HL-60/S4 (cell line): Measurements from ENCODE around the gene GLB1L3.
"Not testable (repeated sequence)": the region's sequence is repeated elsewhere in the genome, so short reads cannot be mapped to it uniquely, and the experiment has no call there.

Experiments used
- in situ Hi-C: fragments of 300-500 bp; cut with MboI; formaldehyde crosslinking; loops from 2 replicates; pipeline ENCODE4 v1.14.3; 2022; ENCODE audit warnings: low sequenced_read_pairs

Gene GLB1L3

GRCh38 chr11:134341805-134342571 is 65.8 kb downstream of the GLB1L3 start:
- in situ Hi-C loops: no loop called here

DNA sequence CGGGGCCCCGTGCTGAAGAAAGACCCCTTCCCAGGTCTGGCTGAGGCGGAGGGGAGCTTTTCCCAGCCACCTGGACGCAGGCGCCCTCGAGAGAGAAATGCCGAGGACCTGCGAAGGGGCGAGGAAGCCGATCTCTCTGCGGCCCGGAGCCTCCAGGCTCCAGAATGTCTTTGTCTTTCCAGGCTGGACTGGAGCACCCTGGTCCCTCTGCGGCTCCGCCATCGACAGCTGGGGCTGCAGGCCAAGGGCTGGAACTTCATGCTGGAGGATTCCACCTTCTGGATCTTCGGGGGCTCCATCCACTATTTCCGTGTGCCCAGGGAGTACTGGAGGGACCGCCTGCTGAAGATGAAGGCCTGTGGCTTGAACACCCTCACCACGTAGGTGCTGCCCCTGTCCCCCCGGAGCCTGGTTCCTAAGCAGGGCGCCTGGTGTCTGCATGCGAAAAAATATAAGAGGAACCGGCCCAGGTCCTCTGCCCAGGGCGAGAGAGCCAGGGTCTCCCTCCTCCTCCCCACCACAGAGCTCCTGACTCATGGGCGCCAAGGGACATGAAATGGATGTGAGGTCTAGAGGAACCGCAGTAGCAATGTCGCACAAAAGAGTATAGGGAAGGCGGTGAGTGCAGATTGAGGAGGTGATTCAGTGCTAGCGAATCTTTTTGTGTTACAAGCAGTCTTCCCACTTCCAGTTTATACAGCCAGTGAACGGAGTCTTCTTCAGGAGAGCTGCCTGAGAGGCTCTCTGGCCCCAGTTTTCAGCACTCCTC is 66.6 kb downstream of the GLB1L3 start:
- in situ Hi-C loops: no loop called here

- in situ Hi-C loops: no loop called here
Observed at GRCh38 chr11:134343646-134344045, 67.5 kb downstream of the GLB1L3 start.

DNA sequence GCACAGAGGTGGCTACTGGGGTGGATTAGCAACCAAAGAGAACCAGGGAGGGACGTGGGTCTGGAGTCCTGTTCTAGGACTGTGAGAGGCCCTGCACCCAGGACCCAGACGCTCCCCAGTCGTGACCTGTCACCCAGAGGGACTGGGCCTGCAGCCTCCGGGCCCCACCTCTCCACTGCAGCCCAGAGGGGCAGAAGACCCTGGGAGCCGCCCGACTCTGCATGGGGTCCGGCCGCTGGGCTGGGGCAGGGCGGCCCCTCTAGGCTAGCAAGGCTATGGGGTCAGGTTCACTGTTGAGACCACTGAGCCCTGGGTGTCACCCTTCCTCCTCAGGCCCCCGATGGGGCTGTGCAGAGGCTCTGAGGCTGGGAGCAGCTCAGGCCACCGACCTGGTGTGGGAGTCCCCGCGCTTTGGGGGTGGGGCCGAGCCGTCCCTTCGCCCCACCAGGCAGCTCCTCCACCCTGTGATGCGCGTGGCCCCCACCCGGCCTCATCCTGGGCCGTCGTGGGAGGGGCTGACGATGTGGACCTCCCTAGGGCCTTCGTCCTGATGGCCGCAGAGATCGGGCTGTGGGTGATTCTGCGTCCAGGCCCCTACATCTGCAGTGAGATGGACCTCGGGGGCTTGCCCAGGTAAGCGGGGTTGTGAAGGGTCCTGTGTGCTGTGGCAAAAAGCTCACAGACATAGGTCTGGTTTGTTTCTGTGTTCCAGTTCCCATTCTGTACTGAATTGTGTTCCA is 68.5 kb downstream of the GLB1L3 start:
- in situ Hi-C loops: not testable (repeated sequence)

DNA sequence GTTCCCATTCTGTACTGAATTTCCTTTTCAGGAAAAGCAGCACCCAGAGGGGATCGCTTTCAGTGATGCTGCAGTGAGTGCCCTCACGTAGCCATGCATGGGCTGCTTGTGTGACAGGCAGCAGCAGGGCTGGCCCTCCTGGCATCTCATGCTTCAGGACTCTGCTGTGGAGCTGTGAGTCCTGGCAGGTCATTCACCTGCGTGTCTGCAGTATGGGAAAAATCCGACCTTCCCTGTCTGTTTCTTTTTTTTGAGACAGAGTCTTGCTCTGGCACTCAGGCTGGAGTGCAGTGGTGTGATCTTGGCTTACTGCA is 69.0 kb downstream of the GLB1L3 start:
- in situ Hi-C loops: no loop called here

- in situ Hi-C loops: no loop called here
Observed at GRCh38 chr11:134346101-134346975, 70.2 kb downstream of the GLB1L3 start.

GRCh38 chr11:134346976-134347350 is 70.8 kb downstream of the GLB1L3 start:
- in situ Hi-C loops: no loop called here

DNA sequence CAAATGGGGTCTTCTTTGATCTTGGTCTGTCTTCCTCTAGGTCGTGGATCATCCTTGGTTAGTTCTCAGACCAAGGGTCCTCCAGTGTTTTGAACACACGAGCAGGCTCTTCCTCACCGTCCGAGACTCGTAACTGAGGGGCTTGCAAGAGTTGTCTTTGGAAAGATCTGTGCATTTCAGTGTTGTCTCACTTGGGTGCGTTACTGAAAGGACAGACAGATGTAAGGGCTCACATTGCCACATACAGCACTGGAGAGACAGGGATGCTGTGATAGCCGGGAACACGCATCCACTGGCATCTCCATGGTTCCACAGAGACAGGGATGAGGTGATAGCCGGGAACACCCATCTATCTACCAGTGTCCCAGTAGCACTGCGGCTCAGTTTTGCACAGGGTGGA is 71.3 kb downstream of the GLB1L3 start:
- in situ Hi-C loops: no loop called here

- in situ Hi-C loops: no loop called here
Observed at GRCh38 chr11:134349109-134349801, 73.1 kb downstream of the GLB1L3 start.

GRCh38 chr11:134349802-134350355 is 73.7 kb downstream of the GLB1L3 start:
- in situ Hi-C loops: no loop called here

- in situ Hi-C loops: no loop called here
Observed at GRCh38 chr11:134350381-134350780, 74.2 kb downstream of the GLB1L3 start.

GRCh38 chr11:134352111-134352510 is 75.9 kb downstream of the GLB1L3 start:
- in situ Hi-C loops: no loop called here

DNA sequence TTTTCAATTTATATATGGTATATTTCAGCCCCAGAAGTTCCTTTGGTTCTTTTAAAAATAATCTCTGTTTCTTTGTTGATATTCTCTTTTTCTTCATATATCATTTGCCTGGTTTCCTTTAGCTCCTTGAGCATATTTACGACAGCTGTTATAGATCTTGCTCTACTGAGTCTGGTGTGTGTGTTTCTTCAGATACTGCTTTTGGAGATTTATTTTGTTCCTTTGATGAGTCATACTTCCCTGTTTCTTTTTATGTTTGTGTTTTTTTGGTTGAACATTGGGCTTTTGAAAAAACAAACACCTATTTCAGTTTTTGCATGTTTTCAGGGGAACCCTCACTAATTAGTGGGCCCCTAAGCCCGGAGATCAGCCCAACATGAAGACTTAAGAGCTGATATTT is 79.0 kb downstream of the GLB1L3 start:
- in situ Hi-C loops: no loop called here

DNA sequence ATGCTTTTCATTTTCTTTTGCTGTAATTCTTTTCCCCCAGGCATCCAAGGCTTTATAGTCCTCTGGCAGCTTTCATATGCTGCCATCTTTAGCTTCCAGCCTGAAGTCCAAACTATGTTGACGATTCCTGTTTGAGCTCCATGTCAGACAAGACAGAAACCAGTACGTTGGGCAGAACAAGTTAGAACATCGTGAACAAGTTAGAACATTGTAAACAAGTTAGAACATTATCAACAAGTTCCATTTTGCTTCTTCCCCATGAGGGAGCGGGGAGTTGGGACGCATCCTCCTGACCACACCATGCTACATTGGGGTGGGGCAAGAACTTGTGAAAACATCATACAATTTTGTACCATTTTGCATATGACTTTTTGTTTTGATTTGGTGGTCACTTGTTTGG is 79.5 kb downstream of the GLB1L3 start:
- in situ Hi-C loops: no loop called here

DNA sequence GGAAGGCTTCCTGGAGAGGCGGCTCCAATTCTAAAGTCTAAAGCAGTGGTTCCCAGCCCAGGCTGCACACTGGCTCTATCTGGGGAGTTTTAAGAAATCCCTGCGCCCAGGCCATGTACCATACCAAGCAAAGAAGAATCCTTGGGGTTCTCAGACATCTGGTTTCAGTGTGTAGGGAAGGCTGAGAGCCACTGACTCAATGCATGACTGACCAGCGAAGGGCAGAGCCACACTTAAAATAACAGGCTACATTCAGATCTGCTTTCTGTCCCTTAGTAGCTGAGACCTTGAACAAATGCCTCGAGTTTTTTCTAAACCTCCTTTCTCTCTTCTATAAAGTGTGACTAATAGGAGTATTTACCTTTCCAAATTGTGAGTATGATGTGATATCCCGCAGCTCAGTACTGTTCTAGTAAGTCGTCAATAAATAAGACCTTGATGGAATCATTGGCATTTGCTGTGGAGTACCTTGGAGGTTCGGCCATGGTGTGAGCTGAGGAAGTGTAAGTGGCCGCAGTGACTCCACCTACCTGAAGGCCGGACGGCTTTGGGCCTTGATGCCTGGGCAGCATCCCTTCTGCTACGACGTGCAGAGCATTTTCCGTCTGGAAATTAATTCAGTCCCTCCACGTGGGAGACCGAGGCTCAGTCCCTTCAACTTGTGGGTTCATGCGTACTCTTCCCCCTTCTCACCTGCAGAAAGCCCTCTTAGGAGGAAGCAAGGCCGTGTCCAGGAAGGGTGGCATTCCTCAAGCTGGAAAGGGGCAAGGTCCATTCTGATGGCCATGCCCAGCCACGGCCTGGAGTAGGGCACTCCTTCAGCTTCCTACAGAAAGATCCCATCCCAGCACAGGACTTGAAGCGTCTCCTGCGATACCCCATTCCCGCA is 80.7 kb downstream of the GLB1L3 start:
- in situ Hi-C loops: no loop called here

- in situ Hi-C loops: no loop called here
Observed at GRCh38 chr11:134357545-134357839, 81.3 kb downstream of the GLB1L3 start.

GRCh38 chr11:134358165-134358855 is 82.1 kb downstream of the GLB1L3 start:
- in situ Hi-C loops: no loop called here

DNA sequence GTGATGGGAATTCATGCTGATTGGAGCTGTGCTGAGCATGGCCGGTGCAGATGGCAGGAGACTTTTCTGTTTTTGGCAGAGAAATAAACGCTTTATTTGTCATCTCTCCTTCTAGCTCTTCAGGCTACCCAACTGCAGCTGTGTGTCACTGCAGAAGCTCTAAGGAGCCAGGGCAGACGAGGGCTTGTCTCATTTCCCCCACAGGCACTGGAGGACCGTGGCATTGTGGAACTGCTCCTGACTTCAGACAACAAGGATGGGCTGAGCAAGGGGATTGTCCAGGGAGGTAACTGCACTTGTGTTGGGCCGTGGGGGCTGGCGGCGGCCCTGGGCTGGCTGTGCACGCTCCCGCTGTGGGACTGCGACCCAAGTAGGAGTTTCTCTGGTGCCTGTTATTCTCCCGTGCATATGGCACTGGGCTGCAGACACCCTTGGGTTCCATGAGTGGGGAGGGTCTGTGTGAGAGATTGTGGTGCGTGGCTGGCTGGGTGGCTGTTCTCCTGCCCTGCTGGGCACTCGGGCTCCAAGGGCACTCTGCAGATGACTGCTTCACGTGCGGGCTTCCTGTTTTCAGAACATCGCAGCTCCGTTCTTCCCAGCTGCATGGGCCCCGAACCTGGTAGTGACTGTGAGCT is 82.8 kb downstream of the GLB1L3 start:
- in situ Hi-C loops: no loop called here
